Mucosa of descending colon (tissue), 3 donors: ENCODE measurements around the gene SYTL2. TPM values are rescaled to one million over a fixed set of nuclear protein-coding genes. Genes with fewer than 3 reads are reported as not detected.

Source experiments
- ATAC-seq: fragments of 200-7000 bp; cut with Tn5 transposase; one replicate; pipeline ENCODE4 v1.9.1; 2020; ENCODE audit warnings: mild to moderate bottlenecking, moderate library complexity
- DNase-seq, 3 donors: peaks; one replicate each; pipeline ENCODE4 v3.0.0-alpha.2; 2020
- H3K36me3 ChIP-seq: fragments of 200-600 bp; one replicate; pipeline ENCODE4 v1.8.0; 2021; ENCODE audit warnings: low read depth, mild to moderate bottlenecking
- H3K4me1 ChIP-seq: fragments of 200-600 bp; one replicate; pipeline ENCODE4 v1.8.0; 2021; ENCODE audit warnings: low read depth, mild to moderate bottlenecking
- H3K4me3 ChIP-seq: fragments of 200-600 bp; one replicate; pipeline ENCODE4 v1.8.0; 2021; ENCODE audit warnings: mild to moderate bottlenecking
- H3K9me3 ChIP-seq: fragments of 200-600 bp; one replicate; pipeline ENCODE4 v1.8.0; 2021; ENCODE audit warnings: mild to moderate bottlenecking
- intact Hi-C, 2 donors: fragments of 100-400 bp; cut with DNase I in 1 of 2; cut with micrococcal nuclease in 1 of 2; formaldehyde crosslinking; loops; one replicate each; pipeline versions ENCODE4 v1.11.0 to v1.11.1; 2022; cut with DNase I, micrococcal nuclease
- total RNA-seq, 3 donors: library from RNA; stranded (reverse); fragmentation: NEBNext Ultra II Directional in 2 of 3; extraction: Animal tissue kit (Norgen Biotek cat#: 25700) in 2 of 3; gene quantifications; one replicate each; pipeline versions ENCODE4 v1.2.1 to v1.2.4, GENCODE V29; 2021 to 2023
- TF ChIP-seq, protein P1 (sequence below): fragments of 200-600 bp; IDR thresholded peaks from one replicate; pipeline ENCODE4 v1.8.0; 2022; ENCODE audit warnings: antibody characterized with exemption, mild to moderate bottlenecking
- donor health status: DM: no; HTN: no; CAD: no; lungs with moderate emphysema.
- donor health status: DM: no; HTN: no; CAD: no.
- donor health status: DM: no; HTN: yes; CAD: no.

SYTL2 gene
- total RNA-seq, 3 donors from 2014 or later: 150 to 502 (median 282) TPM

DNA sequence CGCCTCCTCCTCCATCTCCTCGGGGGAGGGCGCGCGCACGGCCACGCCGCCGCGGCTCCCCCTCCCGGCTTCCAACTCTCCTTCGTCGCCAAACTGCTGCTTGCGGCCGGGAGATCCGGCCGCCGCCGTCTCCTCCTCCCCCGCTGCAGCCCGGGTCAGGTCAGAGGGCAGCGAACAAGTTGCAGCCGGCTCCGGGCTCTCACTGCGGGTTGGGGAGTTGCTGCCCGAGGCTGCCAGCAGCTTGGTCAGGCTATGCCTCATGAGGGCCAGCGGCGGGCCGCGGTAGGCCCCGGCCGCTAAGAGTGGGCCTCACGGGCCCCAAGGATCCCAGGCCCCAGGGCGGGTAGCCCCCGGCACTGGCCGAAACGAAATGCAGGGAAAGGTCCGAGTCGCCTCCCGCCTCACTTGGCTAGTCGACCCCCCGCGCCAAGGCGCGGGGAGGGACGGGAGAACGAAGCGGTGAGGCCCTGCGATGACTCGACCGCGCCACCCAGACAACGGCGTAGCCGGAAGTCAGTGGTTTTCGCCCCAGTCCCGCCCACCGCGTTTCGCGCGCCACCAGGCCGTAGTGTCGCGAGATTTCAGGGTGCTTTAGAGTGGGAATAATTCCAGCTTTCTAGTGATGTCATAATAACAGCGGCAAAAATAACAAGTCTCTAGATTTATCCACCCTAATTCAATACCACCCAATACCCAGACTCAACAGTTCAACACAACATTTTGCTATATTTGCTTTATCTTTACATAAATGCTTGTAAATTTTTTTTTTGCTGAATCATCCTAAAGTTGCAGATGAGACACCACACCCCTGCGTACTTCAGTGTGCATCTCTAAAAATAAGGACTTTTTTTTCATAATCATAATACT is 146.1 kb downstream of the SYTL2 start, which contains the start of gene CREBZF:
Gene CREBZF, minus strand, starts transcription at position 515 of the 867 bp plus-strand sequence. Its CDS starts 254 bp downstream, at position 261.
- intact Hi-C loops: no loop called here
- peak; percentile 94 for ATAC-seq
- H3K36me3 ChIP-seq: no peaks in the 10 kb centered on the region
- peak within 1 kb of the TSS; percentile 56 for H3K4me3 ChIP-seq
- H3K9me3 ChIP-seq: no peaks in the 10 kb centered on the region
- peak; percentile 95 to 96 (median 96) for DNase-seq
- H3K4me1 ChIP-seq: peaks cover 32% of the 10 kb centered on the region
- TF ChIP-seq, protein P1, sequence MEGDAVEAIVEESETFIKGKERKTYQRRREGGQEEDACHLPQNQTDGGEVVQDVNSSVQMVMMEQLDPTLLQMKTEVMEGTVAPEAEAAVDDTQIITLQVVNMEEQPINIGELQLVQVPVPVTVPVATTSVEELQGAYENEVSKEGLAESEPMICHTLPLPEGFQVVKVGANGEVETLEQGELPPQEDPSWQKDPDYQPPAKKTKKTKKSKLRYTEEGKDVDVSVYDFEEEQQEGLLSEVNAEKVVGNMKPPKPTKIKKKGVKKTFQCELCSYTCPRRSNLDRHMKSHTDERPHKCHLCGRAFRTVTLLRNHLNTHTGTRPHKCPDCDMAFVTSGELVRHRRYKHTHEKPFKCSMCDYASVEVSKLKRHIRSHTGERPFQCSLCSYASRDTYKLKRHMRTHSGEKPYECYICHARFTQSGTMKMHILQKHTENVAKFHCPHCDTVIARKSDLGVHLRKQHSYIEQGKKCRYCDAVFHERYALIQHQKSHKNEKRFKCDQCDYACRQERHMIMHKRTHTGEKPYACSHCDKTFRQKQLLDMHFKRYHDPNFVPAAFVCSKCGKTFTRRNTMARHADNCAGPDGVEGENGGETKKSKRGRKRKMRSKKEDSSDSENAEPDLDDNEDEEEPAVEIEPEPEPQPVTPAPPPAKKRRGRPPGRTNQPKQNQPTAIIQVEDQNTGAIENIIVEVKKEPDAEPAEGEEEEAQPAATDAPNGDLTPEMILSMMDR: no peak

DNA sequence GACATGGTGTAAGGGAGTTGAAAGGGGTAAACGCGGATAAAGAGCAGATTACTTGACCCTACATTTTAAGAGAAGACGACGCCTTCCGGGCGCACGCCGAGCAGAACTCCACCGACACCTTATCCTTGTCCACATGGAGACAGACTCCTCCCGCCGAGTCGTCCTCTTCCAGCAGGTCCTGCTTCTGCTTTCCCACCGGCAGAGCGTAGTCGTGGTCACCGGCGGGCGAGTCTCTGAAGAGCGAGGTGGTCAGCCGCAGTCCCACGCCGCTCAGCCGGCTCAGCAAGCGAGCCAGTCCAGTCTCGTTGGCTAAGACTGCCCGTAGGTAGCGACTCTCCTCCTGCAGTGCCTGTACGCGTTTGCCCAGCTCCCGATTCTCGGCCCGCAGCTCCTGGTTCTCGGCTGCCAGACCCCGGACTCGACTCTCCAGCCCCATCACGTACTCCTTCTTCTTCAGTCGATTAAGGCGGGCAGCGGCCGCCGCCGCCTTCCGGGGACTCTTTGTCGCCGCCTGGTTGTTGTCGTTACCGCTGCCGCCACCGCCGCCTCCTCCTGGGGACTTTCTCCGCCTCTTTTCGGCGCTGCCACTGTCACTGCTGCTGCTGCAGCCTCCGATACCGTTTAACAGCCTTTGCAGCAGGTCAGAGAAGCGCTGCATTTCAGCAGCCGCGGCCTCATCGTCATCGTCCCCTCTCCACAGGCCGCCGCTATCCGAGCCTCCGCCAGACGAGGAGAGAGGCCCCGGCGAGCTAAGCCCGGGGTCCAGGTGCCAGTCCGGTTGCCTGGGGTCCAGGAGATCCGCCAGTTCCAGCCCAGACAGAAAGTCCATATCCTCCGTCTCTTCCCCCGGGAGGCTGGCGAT is 147.0 kb downstream of the SYTL2 start:
- intact Hi-C loops: no loop called here
- Histone ChIP-seq H3K9me3 (no peaks in the 10 kb centered on the region), H3K36me3 (no peaks in the 10 kb centered on the region), H3K4me1 (peaks cover 40% of the 10 kb centered on the region), H3K4me3 (peak overlapping the region; percentile 56)
- TF ChIP-seq, protein P1: peak; percentile 59
- peak; percentile 87 for ATAC-seq
- peak; percentile 89 to 92 (median 90) for DNase-seq

DNA sequence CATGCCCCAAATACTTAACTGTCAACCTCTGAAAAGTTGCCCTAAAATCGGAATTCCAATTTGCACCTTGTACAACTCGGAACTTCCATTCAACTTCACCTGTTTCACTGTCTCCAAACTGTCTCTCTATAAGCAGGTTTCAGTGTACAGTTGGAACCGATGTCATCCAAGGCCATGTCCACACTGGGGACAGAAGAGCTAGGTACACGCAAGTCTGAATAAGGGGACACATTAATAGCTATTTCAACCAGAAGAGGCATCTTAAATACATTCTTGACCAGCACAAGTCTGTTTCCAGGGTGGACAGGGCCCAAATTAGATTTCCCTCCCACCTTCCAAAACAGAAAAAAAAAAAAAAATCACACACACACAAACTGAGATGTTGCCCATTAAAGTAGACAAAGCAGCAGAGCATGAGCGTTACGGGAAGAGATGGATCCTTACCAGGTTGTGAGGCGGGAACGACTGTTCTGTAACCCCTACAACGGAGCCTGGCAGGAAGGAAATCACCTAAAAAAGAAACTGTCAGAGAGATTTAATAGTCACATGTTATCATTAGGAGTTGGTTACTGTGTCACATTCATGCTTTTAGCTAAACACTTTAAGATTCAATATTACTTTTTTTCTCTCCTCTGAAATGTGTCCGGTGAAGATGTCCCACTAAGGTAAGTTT is 147.7 kb downstream of the SYTL2 start:
- Histone ChIP-seq H3K4me3 (peak overlapping the region; percentile 56), H3K4me1 (peaks cover 42% of the 10 kb centered on the region), H3K36me3 (no peaks in the 10 kb centered on the region), H3K9me3 (no peaks in the 10 kb centered on the region)
- TF ChIP-seq, protein P1: no peak
- intact Hi-C loops: no loop called here
- DNase-seq (no peak), ATAC-seq (no peak)

DNA sequence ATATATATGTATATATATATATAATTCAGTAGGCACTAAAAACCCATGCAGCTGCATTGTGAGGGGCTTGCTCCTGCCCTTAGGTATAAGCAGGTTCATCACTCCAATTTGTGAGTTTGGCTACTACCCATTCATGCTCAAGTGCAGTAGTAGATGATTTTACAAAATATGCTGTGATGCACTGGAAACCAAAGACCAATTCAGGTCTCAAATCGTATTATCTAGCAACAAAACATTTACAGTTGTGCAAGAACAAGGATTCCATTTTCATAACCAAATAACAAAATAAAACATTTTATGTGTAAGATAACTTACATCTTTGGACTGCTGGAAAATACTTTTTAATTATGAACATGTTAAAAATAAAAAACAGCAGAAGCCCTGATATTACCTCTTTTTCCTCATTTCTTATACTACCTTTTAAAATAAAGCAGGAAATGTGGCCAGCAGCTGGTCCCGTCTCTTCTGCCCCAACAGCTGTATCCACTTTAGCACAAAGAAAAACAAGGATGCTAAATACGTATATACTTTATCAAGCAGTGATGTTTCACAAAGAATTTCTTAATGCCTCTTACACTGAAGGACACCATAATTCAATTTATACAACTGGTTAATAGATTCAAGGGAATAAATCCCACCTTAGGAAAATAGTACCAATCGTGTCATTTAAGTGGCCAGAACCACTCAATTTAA is 148.8 kb downstream of the SYTL2 start:
- H3K36me3 ChIP-seq: no peaks in the 10 kb centered on the region
- H3K9me3 ChIP-seq: no peaks in the 10 kb centered on the region
- ATAC-seq: no peak
- intact Hi-C loops: no loop called here
- peaks cover 42% of the 10 kb centered on the region for H3K4me1 ChIP-seq
- no peak overlapping the region for H3K4me3 ChIP-seq
- TF ChIP-seq, protein P1: no peak
- DNase-seq: no peak

DNA sequence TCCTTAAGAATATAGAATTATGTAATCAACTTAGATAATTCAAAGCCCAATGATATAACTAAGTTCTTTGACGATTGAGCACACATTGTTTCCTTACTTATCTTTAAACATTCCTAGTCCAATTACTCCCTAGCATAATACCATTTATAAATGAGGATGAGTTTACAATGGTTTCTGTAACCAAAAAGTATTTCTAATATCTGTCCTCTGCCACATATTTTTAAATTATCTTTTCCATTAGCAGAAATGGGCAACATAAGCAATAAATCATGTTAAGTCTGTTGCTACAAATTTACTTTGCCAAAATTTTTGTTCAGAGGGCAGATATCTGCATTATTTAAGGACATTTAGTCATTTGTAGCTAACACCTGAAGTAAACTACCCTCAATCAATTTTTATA is 152.8 kb downstream of the SYTL2 start:
- Histone ChIP-seq H3K4me1 (peaks cover 33% of the 10 kb centered on the region), H3K36me3 (no peaks in the 10 kb centered on the region), H3K9me3 (no peaks in the 10 kb centered on the region), H3K4me3 (no peak overlapping the region)
- TF ChIP-seq, protein P1: no peak
- ATAC-seq (no peak), DNase-seq (no peak)
- intact Hi-C loops: no loop called here
